Heart left ventricle (tissue), 16 donors: ENCODE results near the gene FAM43A. TPM values are rescaled to one million over a fixed set of nuclear protein-coding genes. Genes with fewer than 3 reads are reported as not detected.

ENCODE experiments used
- ATAC-seq, 4 donors: fragments of 200-7000 bp; cut with Tn5 transposase; one replicate each; pipeline ENCODE4 v1.9.1; 2020 to 2022; ENCODE audit warnings: moderate library complexity in 4 of 4, mild to moderate bottlenecking in 3 of 4, moderate number of reproducible peaks in 1 of 4
- DNase-seq, 5 donors: peaks; one replicate each; pipeline ENCODE4 v3.0.0-alpha.2; 2020
- H3K27ac ChIP-seq, 12 donors: fragments of 200-600 bp; sonication (generic) in 4 of 12; one replicate each; pipeline versions ENCODE4 v1.5.0 to v1.8.0; 2016 to 2022; ENCODE audit warnings: mild to moderate bottlenecking in 2 of 12
- H3K27me3 ChIP-seq, 9 donors: fragments of 200-600 bp; sonication (generic) in 2 of 9; one replicate each; pipeline versions ENCODE4 v1.5.1 to v1.8.0; 2016 to 2022; ENCODE audit warnings: mild to moderate bottlenecking in 3 of 9
- H3K36me3 ChIP-seq, 9 donors: fragments of 200-600 bp; sonication (generic) in 2 of 9; one replicate each; pipeline versions ENCODE4 v1.5.0 to v1.8.0; 2018 to 2022; ENCODE audit warnings: mild to moderate bottlenecking in 2 of 9
- H3K4me1 ChIP-seq, 12 donors: fragments of 200-600 bp; sonication (generic) in 4 of 12; one replicate each; pipeline versions ENCODE4 v1.5.0 to v1.8.0; 2016 to 2022; ENCODE audit warnings: mild to moderate bottlenecking in 3 of 12
- H3K4me3 ChIP-seq, 12 donors: fragments of 200-600 bp; sonication (generic) in 4 of 12; one replicate each; pipeline versions ENCODE4 v1.5.0 to v1.8.0; 2017 to 2022; ENCODE audit warnings: mild to moderate bottlenecking in 9 of 12, moderate library complexity in 4 of 12
- H3K9me3 ChIP-seq, 12 donors: fragments of 200-600 bp; sonication (generic) in 4 of 12; one replicate each; pipeline versions ENCODE4 v1.5.0 to v1.8.0; 2016 to 2022; ENCODE audit warnings: mild to moderate bottlenecking in 1 of 12
- CTCF ChIP-seq, 12 donors: fragments of 200-600 bp; sonication (generic) in 4 of 12; IDR thresholded peaks; one replicate each; pipeline versions ENCODE4 v1.5.0 to v1.8.0; 2018 to 2022; ENCODE audit warnings: antibody characterized with exemption in 12 of 12, mild to moderate bottlenecking in 5 of 12
- POLR2A ChIP-seq, 2 donors: fragments of 450-650 bp; IDR thresholded peaks; one replicate each; pipeline ENCODE4 v1.6.1; 2017; ENCODE audit warnings: antibody characterized with exemption in 2 of 2, mild to moderate bottlenecking in 2 of 2, moderate library complexity in 2 of 2
- WGBS, 4 donors: extraction: QIAGEN DNeasy Blood & Tissue Kit in 2 of 4; methylation state at CpG; one replicate each; pipeline versions ENCODE4 v1.1.5 to v1.1.7; 2013 to 2018; 5-methylcytosine and 5-hydroxymethylcytosine counted together
- intact Hi-C, 10 donors: fragments of 100-400 bp; cut with DNase I; formaldehyde crosslinking; loops; one replicate each; pipeline versions ENCODE4 v1.11.1 to v1.14.2; 2022
- long read RNA-seq, 3 donors: library from polyadenylated mRNA; unstranded; transcript quantifications; one replicate each; pipeline ENCODE4 v2.0.0, GENCODE V29; 2020 to 2021
- polyA plus RNA-seq, 2 donors: library from polyadenylated mRNA; stranded (reverse); fragments of 200-250 nt; gene quantifications; one replicate each; pipeline ENCODE4 v1.2.3, GENCODE V29; 2013
- total RNA-seq, 9 donors: library from RNA; depleted of rRNA in 2 of 9; stranded (reverse); fragments of >200 nt in 2 of 9; fragmentation: NEBNext Ultra II Directional in 3 of 9; extraction: Animal tissue kit (Norgen Biotek cat#: 25700) in 3 of 9; gene quantifications; one replicate each; pipeline versions ENCODE4 v1.1.0 to v1.2.4, GENCODE V29; 2016 to 2023
- donor health status: ischemic (EF 13 %, LVEDD 7.1; RV severe dilation, severe dysfunction).
- donor health status: healthy with polysubstance abuse.
- donor health status: DM: no; HTN: yes; CAD: no.
- donor health status: DM: no; HTN: no; CAD: no.
- donor health status: ischemic (EF 25% LVEDD 6.9; RV normal size, moderate dysfunction).
- donor health status: ischemic (EF 25% LVEDD 5.7; RV mildly dilated, moderate dysfunction).
- donor health status: healthy.
- donor health status: DM: yes; HTN: yes; CAD: no.
- donor health status: ischemic (EF 35%, LVEDD 5.7; RV mildly dilated, moderate dysfunction).
- donor health status: nonischemic (EF 11% LVEDD 7.7; RV severe dilation, severe dysfunction).
- donor health status: DM: yes; HTN: yes; CAD: no.
- donor health status: PGD.
- donor health status: ischemic (EF 29% LVEDD 5.4; RV normal size, mild dysfunction).
- donor health status: nonischemic (EF 23%, LVEDD 6.1; RV moderate dilation, normal function).

Gene FAM43A
- total RNA-seq: 10 to 100 TPM; 10.5 to 34.8 (median 15.5) TPM
- 10 to 100 TPM in 1 of 2 donors, 1 to 10 TPM in 1; 7.5 to 23.1 TPM for polyA plus RNA-seq
- long read RNA-seq, donor 1, transcript FAM43A-201 (1 exons, 2,494 nt): major isoform, 20 of 22 reads
- long read RNA-seq, donor 1, partial matches to known transcripts: 0 of 22 reads
- long read RNA-seq, donor 1, other reads (novel, unspliced or antisense): 2 of 22 reads
- long read RNA-seq, donor 2, transcript FAM43A-201 (1 exons, 2,494 nt): major isoform, 7 of 7 reads
- long read RNA-seq, donor 2, partial matches to known transcripts: 0 of 7 reads
- long read RNA-seq, donor 2, other reads (novel, unspliced or antisense): 0 of 7 reads
- long read RNA-seq, donor 3, transcript FAM43A-201 (1 exons, 2,494 nt): major isoform, 6 of 6 reads
- long read RNA-seq, donor 3, partial matches to known transcripts: 0 of 6 reads
- long read RNA-seq, donor 3, other reads (novel, unspliced or antisense): 0 of 6 reads

GRCh38 chr3:194685718-194686413, at the start of gene FAM43A:
Gene FAM43A (plus strand): TSS chr3:194685883. CDS start chr3:194686827, 944 bp downstream.
- Histone ChIP-seq H3K9me3 (no peaks in the 10 kb centered on the region), H3K27me3 (no peaks in the 10 kb centered on the region), H3K36me3 (peaks cover 0 to 8% (median 0%) of the 10 kb centered on the region in 9 donors), H3K4me3 (peak within 1 kb of the TSS; percentile 70 to 96 (median 86)), H3K27ac (peak within 1 kb of the TSS; percentile 43 to 94 (median 90)), H3K4me1 (peaks cover 4 to 63% (median 45%) of the 10 kb centered on the region in 12 donors)
- DNase-seq (peak; percentile 96 to 98 (median 96)), ATAC-seq (peak; percentile 84 to 89 (median 86))
- intact Hi-C loops: loop anchor here (1.0 to 10.0 kb wide), 20 partner anchors 81 to 839 kb away; no protein-coding TSS in a partner anchor
- TF ChIP-seq CTCF (IDR thresholded peaks at IDR 0.05): peak in 7 of 12 donors; percentile 7 to 36 (median 31)
- TF ChIP-seq POLR2A (IDR thresholded peaks at IDR 0.05): peak; percentile 98 to 100
- WGBS, 4 donors: 0 to 1% (median 1%) methylated on average over 43 to 70 of the region's 70 CpGs

GRCh38 chr3:194637066-194637465, 48.6 kb upstream of the FAM43A start:
- no peak overlapping the region for H3K4me3 ChIP-seq
- TF ChIP-seq CTCF (IDR thresholded peaks at IDR 0.05) (no peak), POLR2A (IDR thresholded peaks at IDR 0.05) (no peak)
- DNase-seq: no peak
- no peaks in the 10 kb centered on the region for H3K27me3 ChIP-seq
- ATAC-seq: no peak
- WGBS, 4 donors: 59 to 68% (median 63%) methylated on average over 3 of the region's 3 CpGs
- H3K27ac ChIP-seq: no peak overlapping the region
- H3K9me3 ChIP-seq: no peaks in the 10 kb centered on the region
- peaks cover 0 to 33% (median 6%) of the 10 kb centered on the region in 12 donors for H3K4me1 ChIP-seq
- H3K36me3 ChIP-seq: peaks cover 0 to 23% (median 14%) of the 10 kb centered on the region in 9 donors
- intact Hi-C loops: no loop called here

- intact Hi-C loops: no loop called here
- DNase-seq: no peak
Observed at GRCh38 chr3:194637541-194638400, 47.9 kb upstream of the FAM43A start.

More at GRCh38 chr3:194637541-194638400, 47.9 kb upstream of the FAM43A start:
- Histone ChIP-seq H3K27me3 (no peaks in the 10 kb centered on the region), H3K4me3 (no peak overlapping the region), H3K4me1 (peaks cover 0 to 26% (median 6%) of the 10 kb centered on the region in 12 donors), H3K9me3 (no peaks in the 10 kb centered on the region), H3K36me3 (peaks cover 0 to 30% (median 18%) of the 10 kb centered on the region in 9 donors), H3K27ac (no peak overlapping the region)
- no peak for TF ChIP-seq POLR2A (IDR thresholded peaks at IDR 0.05)
- no peak for TF ChIP-seq CTCF (IDR thresholded peaks at IDR 0.05)
- WGBS, 4 donors: 93 to 95% (median 95%) methylated on average over 22 of the region's 22 CpGs
- no peak for ATAC-seq
